BE2C (cell line): ENCODE measurements around the gene ZSCAN16.
"Not testable (repeated sequence)": the region's sequence is repeated elsewhere in the genome, so short reads cannot be mapped to it uniquely, and the experiment has no call there.

Experiments used
- DNase-seq: peaks from one replicate; pipeline ENCODE4 v3.0.0-alpha.2; 2020
- H3K27me3 ChIP-seq: fragments of 250-450 bp; sonication (Bioruptor Pico); 2 replicates; pipeline ENCODE4 v1.5.1; 2020; ENCODE audit warnings: mild to moderate bottlenecking
- H3K36me3 ChIP-seq: fragments of 250-450 bp; sonication (Bioruptor Pico); 2 replicates; pipeline ENCODE4 v1.5.1; 2020; ENCODE audit warnings: mild to moderate bottlenecking
- H3K4me1 ChIP-seq: fragments of 250-450 bp; sonication (Bioruptor Pico); 2 replicates; pipeline ENCODE4 v1.5.1; 2020
- H3K4me3 ChIP-seq: 2 replicates; pipeline ENCODE4 v1.5.1; 2011; ENCODE audit warnings: low read depth, low read length
- H3K9me3 ChIP-seq: fragments of 250-450 bp; sonication (Bioruptor Pico); 2 replicates; pipeline ENCODE4 v1.5.1; 2020
- CTCF ChIP-seq: IDR thresholded peaks from 2 replicates; pipeline ENCODE4 v1.5.1; 2012; ENCODE audit warnings: mild to moderate bottlenecking, low read depth, low read length

Gene ZSCAN16

DNA sequence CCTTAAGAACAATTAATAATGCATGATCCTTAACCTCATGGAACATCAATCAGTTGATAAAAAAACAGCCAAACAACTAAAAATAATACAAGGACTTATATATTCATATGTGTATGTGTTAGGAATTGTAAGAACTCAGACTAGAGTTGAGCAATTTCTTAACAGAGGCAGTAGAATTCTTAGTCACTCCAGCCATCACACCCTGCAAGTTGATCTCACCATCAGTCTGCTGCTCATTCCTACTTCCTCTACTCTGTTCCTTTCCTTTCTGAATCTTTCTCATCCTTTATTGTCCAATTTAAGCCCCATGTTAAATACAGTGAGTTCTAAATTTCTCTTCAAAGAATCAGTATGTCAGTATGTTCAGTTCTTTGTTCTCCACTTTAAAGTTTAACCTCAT lies 41.5 kb upstream of the ZSCAN16 start:
- TF ChIP-seq CTCF, result no peak
- DNase-seq, result no peak

DNA sequence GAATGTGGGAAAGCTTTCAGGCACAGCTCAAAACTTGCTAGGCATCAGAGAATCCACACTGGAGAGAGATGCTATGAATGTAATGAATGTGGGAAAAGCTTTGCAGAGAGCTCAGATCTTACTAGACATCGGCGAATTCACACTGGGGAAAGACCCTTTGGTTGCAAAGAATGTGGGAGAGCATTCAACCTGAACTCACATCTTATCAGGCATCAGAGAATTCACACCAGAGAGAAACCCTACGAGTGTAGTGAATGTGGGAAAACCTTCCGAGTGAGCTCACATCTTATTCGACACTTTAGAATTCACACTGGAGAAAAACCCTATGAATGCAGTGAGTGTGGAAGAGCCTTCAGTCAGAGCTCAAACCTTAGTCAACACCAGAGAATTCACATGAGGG lies 35.4 kb upstream of the ZSCAN16 start:
- no peak overlapping the region for H3K4me3 ChIP-seq
- H3K9me3 ChIP-seq, result no peaks in the 10 kb centered on the region; the same call in 1 of the 2 replicates
- H3K36me3 ChIP-seq, result no peaks in the 10 kb centered on the region
- TF ChIP-seq CTCF, result no peak
- no peaks in the 10 kb centered on the region for H3K4me1 ChIP-seq
- H3K27me3 ChIP-seq, result no peaks in the 10 kb centered on the region
- no peak for DNase-seq

More for the DNA sequence above, 41.5 kb upstream of the ZSCAN16 start:
- Histone ChIP-seq H3K4me3 (no peak overlapping the region), H3K27me3 (no peaks in the 10 kb centered on the region), H3K4me1 (no peaks in the 10 kb centered on the region), H3K9me3 (no peaks in the 10 kb centered on the region), H3K36me3 (no peaks in the 10 kb centered on the region)

- H3K4me3 ChIP-seq, result peak overlapping the region; percentile 79
- no peaks in the 10 kb centered on the region for H3K4me1 ChIP-seq
- peak; percentile 75 for DNase-seq
- TF ChIP-seq CTCF, result peak; percentile 8; the same call in 1 of the 2 replicates
- H3K27me3 ChIP-seq, result no peaks in the 10 kb centered on the region
- H3K36me3 ChIP-seq, result no peaks in the 10 kb centered on the region
- H3K9me3 ChIP-seq, result no peaks in the 10 kb centered on the region; the same call in 1 of the 2 replicates
Observed at GRCh38 chr6:28090917-28091586, 33.4 kb upstream of the ZSCAN16 start.

DNA sequence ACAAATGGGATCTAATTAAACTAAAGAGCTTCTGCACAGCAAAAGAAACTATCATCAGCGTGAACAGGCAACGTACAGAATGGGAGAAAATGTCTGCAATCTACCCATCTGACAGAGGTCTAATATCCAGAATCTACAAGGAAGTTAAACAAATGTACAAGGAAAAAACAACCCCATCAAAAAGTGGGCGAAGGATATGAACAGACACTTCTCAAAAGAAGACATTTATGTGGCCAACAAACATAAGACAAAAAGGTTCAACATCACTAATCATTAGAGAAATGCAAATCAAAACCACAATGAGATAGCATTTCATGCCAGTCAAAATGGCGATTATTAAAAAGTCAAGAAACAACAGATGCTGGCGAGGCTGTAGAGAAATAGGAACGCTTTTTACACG lies 22.2 kb upstream of the ZSCAN16 start:
- not testable (repeated sequence) for H3K4me3 ChIP-seq, H3K4me1 ChIP-seq, DNase-seq, H3K27me3 ChIP-seq, H3K36me3 ChIP-seq, H3K9me3 ChIP-seq

GRCh38 chr6:28102699-28103098 lies 21.7 kb upstream of the ZSCAN16 start:
- H3K27me3 ChIP-seq, DNase-seq, H3K4me3 ChIP-seq, H3K4me1 ChIP-seq, H3K9me3 ChIP-seq, H3K36me3 ChIP-seq: not testable (repeated sequence)

DNA sequence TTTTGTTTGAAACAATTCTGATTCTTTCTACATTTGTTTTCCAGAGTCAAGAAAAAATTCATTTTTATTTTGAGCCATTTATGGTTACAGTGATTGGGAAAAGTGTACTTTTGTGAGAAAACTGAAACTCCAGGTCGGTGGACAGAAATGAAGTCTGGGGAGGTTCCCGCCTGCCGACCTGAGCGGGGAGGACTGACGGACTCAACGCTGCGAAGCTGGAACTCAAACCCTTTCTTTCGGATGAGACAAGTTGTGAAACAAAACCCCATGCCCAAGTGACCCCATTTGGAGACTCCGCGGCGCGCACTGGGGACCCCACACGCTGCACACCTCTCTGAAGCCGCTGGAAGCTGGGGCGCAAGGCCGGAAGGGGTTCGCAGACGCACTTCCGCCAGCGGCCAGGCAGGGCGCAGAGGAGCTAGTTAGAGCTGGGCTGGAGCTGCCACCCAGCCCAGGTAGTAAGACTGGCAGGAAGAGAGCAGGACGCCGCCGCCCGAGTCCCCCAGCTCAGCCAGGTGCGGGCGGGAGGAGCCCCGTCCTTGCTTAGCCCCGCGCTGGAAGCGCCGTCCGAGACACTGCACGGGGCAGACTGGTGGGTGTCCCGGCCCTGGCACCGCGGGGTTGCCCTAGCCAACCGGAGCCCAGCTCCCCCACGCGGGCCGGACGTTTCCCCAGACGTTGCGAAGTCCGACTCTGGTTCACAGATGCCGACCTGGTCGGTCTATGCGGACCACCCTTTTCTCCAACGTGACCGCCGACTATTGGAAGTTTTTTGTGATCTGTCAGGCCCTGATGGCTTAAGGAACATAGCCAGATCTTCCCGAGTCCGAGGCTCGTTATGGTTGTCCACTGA lies 19.8 kb upstream of the ZSCAN16 start:
- no peaks in the 10 kb centered on the region for H3K36me3 ChIP-seq
- no peaks in the 10 kb centered on the region for H3K4me1 ChIP-seq
- peak overlapping the region; percentile 68 for H3K4me3 ChIP-seq
- H3K9me3 ChIP-seq, result no peaks in the 10 kb centered on the region
- peak; percentile 47 for TF ChIP-seq CTCF
- no peaks in the 10 kb centered on the region for H3K27me3 ChIP-seq
- DNase-seq, result peak; percentile 78

- H3K4me1 ChIP-seq, result no peaks in the 10 kb centered on the region
- peak overlapping the region; percentile 68 for H3K4me3 ChIP-seq
- H3K27me3 ChIP-seq, result no peaks in the 10 kb centered on the region
- no peak for DNase-seq
- no peak for TF ChIP-seq CTCF
- no peaks in the 10 kb centered on the region for H3K9me3 ChIP-seq
- no peaks in the 10 kb centered on the region for H3K36me3 ChIP-seq
Observed at GRCh38 chr6:28105245-28105639, 19.2 kb upstream of the ZSCAN16 start.
